Activated CD4-positive, CD25-positive, alpha-beta regulatory T cell (primary cell): ENCODE measurements around the gene UNC13B.
"Not testable (repeated sequence)": the region's sequence is repeated elsewhere in the genome, so short reads cannot be mapped to it uniquely, and the experiment has no call there.

ENCODE experiments used
- DNase-seq, 4 experiments: peaks; one replicate each; lab custom pipeline; 2025; lab: John Stamatoyannopoulos, UW

UNC13B gene

DNA sequence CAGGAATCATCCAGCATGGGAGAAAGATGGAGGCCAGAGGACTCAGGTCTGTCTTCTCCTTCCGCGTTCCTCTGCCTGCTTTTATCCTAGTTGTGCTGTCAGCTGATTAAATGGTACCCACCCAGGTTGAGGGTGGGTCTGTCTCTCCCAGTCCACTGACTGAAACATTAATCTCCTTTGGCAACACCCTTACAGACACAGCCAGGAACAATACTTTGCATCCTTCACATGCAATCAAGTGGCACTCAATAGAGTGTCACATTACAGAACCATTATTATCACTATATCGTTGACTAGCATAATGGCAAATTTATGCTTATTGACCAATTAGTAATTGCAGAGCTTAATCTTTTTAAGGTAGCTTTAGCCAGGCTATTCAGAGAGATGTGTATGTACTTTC, 64.8 kb downstream of the UNC13B start:
- no peak for DNase-seq

DNA sequence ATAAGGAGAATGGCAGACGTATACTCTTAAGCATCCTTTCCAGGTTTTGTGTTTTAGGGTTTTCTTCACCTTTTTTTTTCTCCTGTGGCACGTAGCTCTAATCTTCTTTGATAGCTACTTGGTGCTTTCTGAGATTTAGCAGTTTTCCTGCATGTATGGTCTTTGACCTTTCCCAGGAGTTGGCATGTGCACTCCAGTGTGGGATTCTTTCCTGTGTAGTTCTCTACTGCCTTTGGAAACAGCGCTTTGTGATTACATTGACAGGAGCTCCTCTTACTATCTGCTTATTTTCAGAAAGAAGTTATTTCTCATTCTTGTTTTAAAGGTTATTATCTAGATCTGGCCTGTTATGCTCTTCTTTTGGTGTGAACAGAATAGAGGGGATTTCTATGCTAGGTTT, 65.5 kb downstream of the UNC13B start:
- no peak for DNase-seq

DNA sequence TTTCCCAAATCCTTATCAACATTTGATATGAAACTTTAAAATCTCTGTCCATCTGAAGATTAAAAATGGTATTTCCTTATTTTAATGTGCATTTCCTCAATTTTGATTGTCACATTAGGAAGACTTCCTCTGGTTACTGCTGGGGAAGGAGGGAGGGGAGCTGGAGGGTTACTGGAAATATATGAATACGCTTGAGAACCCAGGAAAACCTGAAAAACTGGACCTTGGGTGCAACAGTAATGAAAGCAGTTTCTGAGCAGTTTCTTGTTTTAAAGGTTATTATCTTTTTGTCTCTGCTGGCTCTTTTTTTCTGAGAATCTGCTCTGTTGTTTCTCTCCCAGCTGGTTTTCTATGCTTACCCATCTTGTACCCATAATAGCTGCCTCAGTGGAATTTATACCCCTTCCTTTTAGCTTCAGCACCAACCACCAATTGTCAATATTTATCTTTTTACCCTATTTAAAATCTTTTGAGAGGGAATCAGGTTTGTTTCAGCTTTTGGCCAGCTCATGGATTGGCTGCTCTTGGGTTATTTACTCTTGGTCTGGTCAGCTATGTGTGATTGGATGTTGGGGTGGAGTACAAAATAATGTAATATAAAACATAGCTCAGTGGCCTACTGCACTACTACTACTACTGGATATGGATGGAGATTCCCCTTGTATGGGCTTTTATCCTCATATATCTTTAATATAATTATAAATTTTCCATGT, 67.4 kb downstream of the UNC13B start:
- no peak for DNase-seq

DNA sequence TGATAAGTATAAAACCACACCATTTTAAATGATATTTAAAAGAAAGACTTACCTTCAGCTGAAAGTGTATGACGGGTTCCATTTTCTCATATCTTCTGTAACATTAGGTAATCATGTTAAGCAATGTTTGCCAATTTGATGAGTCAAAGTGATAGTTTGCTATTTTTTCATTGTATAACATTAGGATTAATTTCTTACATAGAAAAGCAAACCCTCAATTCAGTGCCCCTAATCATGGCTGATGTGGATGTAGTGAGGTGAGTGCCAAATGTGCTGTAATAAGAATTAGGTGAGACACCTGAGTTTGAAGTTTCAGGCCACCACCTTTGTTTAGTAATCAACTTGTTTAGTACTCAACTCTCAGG, 68.0 kb downstream of the UNC13B start:
- DNase-seq = no peak

DNA sequence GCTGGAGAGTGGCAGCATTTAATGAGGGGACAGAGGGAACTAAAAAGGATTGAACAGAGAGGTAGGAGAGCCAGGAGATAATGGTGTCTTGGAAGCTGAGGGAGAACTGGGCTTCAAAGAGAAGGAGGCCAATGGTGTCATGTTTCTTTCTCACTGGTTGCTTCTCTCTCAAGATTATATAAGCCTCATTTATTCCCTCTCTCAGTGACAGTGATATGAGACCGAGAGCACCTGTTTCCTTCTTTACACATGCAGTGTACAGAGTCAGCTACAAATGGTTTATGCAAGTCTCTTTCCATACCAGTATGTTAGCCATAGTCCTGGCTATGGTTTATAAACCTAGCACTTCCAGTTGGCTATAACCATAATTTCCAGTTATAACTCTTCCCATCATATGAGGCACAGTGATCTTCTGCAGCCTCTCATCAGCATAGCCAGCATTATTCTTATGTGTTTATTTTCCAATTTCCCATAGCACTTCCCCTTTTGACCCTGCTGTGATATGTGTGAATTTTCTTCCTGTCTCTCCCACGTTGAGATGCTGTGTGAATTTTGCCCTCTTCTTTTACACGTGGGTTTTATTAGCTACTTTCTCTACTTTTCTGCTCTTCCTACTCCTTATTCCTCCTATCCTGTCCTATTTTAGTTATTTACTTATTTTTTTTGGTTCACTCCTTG, 71.2 kb downstream of the UNC13B start:
- no peak for DNase-seq

DNA sequence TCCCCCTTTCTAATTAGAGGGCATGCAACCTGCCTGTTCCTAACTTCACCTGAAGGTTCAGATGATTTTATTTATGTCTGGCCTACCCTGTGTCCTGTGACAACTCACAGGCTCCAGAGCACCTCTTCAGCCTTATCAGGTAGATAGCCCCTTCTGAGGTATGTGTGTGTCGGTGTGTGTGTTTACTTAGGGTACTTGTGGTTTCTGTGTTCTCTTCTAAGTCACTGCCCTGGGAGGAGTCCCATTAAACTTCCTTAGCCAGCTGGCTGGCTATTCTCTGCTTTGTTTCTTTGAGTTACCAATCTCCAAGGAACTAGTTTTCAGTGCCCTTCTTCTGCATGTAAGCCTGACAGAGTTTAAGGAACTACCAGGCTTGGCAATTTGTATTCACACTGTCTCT, 74.9 kb downstream of the UNC13B start:
- no peak for DNase-seq

DNA sequence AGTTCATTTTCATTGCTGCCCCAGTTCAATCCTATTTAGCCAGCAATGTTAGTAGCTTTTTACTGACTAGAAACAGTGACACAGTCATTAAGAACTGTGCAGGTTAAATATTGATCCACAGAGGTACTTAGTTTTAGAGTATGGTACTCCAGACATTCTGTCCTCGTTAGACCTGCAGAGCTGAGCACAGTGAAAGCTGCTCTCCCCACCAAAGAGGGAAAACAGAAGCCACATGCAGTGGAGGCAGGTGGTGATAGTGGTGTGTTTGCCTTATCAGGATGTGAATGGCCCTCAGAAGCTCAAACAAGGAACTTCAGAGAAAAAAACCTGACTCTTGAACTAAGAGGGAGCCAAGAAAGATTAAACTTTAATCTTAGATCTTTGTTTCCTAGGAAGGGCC, 75.5 kb downstream of the UNC13B start:
- DNase-seq = no peak

DNA sequence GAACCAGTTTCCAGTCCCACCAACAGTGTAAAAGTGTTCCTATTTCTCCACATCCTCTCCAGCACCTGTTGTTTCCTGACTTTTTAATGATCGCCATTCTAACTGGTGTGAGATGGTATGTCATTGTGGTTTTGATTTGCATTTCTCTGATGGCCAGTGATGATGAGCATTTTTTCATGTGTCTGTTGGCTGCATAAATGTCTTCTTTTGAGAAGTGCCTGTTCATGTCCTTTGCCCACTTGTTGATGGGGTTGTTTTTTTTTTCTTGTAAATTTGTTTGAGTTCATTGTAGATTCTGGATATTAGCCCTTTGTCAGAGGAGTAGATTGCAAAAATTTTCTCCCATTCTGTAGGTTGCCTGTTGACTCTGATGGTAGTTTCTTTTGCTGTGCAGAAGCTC, 84.1 kb downstream of the UNC13B start:
- DNase-seq = not testable (repeated sequence)

DNA sequence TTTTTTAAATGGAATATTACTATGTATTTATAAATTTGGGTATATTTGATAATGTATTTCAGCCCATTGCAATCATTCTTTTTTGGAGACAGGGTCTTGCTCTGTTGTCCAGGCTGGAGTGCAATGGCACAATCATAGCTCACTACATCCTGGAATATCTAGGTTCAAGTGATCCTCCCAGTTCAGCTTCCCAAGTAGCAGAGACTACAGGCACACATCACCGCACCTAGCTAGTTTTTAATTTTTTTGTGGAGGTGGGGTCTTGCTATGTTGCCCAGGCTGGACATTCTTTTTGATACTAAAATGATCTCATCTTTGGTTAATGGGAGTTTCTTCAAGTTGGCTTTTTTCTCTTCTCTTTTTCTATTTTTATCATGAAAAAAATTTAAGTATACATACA, 91.3 kb downstream of the UNC13B start:
- no peak for DNase-seq

DNA sequence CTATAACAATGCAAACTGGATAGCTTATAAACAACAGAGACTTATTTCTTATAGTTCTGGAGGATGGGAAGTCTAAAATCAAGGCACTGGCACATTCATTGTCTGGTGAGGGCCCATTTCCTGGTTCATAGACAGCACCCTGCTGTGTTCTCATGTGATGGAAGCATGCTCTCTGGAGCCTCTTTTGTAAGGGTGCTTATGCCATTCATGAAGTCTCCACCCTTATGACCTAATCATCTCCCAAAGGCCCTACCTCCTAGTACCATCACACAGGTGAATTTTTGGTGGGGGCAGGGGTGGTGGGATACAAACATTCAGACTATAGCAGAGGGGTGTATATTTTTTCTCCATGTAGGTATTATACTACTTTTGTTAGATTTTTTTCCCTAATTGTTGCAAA, 92.4 kb downstream of the UNC13B start:
- DNase-seq = no peak

DNA sequence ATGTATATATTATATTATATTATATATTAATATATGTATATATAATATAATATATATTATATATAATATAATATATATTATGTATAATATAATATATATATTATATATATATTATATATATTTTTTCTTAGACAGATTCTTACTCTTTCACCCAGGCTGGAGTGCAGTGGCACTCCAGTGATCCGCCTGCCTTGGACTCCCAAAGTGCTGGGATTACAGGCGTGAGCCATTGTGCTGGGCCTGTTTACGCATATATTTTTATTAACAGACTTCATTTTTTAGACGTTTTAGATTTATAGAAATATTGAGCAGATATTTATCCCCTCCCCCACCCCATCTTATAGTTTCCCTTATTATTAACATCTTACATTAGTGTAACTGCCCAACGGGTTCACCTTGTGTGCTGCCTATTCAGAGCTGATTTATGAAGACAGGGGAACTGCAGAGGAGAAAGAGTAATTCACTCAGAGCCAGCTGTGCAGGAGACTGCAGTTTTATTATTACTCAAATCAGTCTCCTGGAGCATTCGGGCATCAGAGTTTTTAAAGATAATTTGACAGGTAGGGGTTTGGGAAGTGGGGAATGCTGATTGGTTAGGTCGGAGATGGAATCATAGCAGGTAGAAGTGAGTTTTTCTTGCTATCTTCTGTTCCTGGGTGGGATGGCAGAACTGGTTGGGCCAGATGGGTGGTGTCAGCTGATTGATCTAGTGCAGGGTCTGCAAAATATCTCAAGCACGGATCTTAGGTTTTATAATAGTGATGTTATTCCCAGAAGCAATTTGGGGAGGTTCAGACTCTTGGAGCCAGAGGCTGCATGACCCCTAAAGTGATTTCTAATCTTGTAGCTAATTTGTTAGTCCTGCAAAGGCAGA, 93.4 kb downstream of the UNC13B start:
- no peak for DNase-seq

DNA sequence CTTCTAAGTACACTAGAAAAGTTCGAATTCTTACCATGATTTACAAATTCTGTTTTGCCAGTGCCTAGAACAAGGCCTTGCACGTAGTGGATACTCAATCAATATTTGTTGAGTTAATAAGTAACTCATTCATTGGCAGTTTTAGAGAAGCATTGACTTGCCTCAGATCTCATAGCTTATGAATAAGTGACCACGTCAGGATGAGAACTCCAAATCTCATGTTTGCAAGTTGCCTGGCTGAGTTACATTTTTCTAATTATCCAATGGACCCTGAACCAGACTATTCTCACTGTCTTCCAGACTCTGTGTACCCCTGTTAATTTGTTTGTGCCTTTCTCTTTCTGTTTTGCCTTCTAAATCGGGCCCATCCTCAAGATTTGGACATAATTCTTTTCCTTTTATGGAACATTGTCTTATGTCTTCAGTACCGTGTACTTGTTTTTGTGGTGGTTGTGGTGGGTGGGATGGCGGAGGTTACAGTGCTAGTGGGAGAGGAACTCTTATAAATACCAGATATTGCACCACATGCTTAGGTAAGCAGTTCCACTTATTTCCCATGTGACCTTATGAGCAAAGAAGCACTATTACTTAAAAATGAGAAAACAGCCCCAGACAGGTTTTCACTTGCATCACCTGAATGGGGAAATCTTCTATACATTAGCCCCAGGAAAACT, 96.3 kb downstream of the UNC13B start:
- no peak for DNase-seq

DNA sequence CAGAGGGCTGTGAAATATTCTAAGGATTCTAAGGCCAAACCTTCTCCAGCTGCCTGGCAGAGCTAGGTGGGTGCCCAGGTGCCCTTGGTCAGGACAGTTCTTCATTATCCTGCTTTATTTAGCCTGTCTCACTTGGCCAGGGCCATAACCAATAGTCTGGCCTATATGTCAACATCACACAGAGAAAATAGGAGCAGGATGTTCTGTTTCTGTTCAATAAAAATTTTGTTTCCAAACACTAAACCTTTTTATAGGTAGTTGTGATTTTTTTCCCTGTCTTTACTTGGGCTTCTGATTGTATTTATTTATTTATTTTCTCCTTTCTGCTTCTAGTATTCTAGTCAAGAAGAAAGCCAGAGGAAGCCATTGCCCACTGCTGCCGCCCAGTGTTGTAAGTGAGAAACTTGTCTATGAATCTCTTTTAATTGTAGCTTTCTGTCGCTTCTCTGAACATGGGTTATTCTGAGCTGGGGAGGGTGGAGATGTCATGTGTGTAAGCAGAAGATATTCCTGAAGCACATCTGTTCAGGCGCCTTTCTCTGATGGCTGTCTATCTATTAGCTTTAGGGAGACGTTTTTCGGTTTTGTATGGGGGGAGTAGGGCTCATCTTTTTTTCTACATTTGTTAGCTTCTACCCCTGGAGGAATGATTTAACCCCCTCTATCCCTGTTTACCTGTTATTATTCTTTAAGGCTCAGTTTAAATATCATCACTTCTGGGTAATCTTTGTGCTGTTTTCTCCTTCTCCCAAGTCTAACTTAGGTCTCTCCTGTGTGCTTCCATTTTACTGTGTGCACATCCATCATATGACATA, 97.1 kb downstream of the UNC13B start:
- peak in 2 of 4 experiments; percentile 1 to 8 for DNase-seq

DNA sequence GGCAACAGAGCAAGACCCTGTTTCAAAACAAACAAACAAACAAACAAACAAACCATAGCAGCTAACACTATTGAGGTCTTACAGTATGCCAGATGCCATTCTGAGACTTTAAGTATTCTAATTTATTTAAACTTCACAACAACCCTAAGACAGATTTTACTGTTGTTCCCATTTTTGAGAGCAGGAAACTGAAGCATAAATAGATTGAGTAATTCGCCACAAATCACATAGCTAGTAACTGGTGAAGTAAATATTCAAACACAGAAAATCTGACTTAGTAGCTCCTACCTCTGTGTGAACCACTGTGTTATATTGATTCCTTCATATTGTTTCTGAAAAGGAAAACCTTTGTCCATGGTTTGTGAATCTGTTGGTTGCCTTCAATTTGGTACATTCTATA, 98.4 kb downstream of the UNC13B start:
- DNase-seq = no peak

DNA sequence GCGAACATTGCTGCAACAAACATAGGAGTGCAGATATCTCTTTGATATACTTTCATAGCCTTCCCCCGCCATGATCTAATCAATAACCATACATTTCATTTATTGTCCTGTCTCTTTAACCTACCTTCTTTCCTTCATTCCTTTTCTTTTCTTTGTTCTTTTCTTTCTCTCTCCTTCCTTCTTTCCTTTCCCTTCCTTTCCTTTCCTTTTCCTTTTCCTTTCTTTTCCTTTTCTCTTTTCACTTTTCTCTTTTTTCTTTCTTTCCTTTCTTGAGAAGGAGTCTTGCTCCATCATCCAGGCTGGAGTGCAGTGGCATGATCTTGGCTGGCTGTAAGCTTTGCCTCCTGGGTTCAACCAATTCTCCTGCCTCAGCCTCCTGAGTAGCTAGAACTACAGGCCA, 100.3 kb downstream of the UNC13B start:
- no peak for DNase-seq

DNA sequence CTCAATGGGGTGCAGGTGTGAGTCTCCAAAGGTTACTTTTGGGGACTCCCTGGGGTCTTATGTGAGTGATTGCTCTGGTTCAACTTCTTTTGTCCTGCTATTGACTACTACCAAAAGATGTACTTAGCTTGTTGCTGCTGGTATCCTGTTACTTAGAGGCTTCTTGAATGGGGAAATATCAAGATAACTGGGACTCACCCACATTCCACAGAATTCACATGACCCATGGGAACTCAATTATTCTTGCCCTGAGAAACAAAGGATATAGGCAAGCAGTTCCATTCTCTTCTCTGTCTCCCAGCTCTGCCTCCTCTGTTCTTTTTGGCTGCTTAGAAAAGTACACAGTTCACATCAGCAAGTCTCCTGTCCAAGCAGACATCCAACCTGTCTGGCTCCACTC, 105.9 kb downstream of the UNC13B start:
- DNase-seq = no peak

DNA sequence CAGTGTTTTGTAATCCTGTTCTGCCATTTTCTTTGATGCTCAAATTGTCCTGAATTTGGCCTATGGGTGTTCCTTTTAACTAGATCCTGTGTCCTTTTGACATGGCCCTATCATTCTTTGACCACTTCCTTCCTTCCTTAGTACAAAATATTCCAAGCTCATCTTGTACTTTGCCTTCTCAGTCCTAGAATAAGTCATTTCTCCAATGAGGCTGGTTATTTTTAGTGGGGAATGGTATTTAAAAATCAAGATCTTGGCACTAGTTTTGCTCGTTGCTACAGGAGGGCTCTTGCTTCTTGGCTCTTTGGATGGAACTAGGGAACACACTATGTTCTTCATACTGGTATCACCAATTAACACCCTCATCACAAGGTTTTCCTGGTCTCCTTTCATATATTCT, 108.1 kb downstream of the UNC13B start:
- DNase-seq = no peak

DNA sequence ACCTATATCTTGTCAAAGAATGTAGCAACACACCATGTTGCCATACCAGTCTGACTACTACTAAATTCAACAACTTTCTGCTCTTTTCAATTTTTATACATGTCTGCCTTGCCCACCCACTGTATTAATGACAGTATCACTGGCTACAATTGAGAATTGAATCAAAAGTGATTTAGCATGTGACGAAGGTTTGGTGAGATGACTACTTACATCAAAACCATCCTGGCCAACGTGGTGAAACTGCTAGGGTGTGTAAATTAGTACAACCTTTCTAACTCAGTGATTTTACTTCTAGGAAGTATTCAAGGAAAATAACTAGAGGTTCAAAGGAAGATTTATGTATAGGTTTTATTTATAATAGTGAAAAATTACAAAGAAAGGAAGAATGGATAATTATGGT, 109.8 kb downstream of the UNC13B start:
- no peak for DNase-seq

DNA sequence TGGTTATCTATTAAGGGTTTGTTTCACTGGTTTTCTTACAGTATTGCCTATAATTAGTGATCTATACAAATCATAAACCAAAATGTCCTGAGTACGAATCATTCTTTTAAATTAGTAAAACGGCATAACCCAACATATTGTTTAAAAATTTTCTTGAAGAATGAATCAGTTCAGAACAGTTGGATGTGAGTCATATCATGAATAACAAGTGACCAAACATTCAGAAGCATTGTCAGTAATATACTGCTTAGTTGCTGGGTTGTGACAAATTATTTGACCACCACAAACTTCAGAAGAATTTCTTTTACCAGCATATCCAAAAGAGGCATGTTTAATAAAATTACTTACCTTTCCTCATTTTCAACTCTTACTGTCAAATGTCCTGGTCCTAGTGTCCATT, 111.2 kb downstream of the UNC13B start:
- DNase-seq = no peak

DNA sequence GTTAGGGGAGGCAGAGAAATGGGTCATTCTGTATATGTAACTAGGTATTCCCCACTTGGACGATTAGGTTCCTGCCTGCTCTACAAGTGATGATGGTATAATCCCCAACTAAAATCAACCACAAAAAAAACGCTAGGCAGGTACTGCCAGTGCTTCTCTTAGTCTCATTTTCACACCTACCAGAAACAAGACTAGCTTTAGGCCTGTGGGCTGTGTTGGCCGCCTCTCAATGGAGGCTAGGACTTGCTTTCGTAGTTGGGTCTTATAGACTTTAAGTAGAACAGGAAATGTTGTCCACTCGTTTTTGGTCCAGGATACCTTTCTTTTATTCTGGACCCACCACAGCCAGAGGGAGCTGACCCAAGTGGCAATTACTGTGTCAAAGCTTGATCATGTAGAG, 111.8 kb downstream of the UNC13B start:
- DNase-seq = no peak

DNA sequence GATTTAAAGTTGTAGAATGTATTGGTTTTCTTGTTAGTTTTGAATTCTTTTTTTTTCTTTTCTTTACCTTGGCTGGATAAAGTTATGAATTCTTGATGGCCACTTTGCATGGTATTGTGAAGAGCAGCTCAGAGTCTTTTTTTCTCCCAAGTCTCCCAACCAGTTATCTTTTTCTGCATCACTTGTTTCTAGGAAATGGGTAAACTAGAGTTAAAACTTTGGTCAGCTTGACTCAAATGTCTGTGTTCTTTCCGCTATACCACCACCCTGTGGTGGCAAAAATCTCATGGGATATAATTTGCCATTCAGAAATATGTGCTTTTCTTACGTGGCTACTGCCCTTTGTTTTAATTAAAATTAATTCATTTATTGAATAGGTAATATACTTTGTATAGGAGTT, 113.2 kb downstream of the UNC13B start:
- DNase-seq = no peak

DNA sequence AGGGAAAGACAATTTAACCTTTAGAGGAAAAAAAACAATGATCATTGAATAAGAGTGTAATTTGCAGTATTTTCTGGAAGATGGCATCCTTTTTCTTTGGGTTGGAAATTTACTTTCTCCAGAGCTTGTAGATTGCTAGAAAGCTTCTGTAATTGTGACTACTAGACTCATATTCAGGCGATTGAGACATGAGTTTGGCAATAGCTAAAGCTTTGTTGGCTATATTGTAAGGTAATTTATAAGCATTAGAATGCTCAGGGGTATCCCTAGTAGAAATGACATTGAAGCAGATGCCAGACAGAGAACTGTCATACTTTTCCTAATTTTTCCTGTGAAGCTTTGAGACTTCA, 115.3 kb downstream of the UNC13B start:
- no peak for DNase-seq
